ENCODE data around the gene KCNK7. TPM values are rescaled to one million over a fixed set of nuclear protein-coding genes. Genes with fewer than 3 reads are reported as not detected.

KCNK7 gene
- total RNA-seq, 1 experiment from 2014 or later = 1.4 TPM

DNA sequence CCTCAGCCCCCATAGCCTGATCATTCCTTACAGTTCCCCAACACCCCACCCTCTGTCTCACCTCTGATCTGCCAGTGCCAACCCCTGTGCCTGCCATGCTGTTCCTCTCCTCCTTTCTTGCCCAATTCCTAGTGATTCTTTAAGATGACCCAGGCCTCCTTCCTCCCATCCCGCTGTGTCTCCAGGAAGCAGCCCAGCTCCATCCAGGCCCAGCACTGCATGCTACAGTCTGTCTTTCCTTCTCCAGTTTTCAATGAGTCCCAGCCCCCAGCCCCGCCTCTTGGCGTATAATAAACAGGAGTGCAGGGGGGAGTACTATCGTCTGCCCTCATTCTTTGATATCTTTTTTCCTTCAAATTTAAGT lies 49.8 kb downstream of the KCNK7 start:
- H3K27me3 Mint-ChIP-seq (ENCODE audit: unreplicated experiment) = no peaks in the 10 kb centered on the region
- peaks cover 78% of the 10 kb centered on the region for H3K36me3 Mint-ChIP-seq (ENCODE audit: insufficient read depth, unreplicated experiment)
- peak overlapping the region; percentile 8 for H3K27ac Mint-ChIP-seq (ENCODE audit: unreplicated experiment)
- intact Hi-C loops (cut with micrococcal nuclease; ENCODE audit: unreplicated experiment) = no loop called here
- TF ChIP-seq, protein P1, sequence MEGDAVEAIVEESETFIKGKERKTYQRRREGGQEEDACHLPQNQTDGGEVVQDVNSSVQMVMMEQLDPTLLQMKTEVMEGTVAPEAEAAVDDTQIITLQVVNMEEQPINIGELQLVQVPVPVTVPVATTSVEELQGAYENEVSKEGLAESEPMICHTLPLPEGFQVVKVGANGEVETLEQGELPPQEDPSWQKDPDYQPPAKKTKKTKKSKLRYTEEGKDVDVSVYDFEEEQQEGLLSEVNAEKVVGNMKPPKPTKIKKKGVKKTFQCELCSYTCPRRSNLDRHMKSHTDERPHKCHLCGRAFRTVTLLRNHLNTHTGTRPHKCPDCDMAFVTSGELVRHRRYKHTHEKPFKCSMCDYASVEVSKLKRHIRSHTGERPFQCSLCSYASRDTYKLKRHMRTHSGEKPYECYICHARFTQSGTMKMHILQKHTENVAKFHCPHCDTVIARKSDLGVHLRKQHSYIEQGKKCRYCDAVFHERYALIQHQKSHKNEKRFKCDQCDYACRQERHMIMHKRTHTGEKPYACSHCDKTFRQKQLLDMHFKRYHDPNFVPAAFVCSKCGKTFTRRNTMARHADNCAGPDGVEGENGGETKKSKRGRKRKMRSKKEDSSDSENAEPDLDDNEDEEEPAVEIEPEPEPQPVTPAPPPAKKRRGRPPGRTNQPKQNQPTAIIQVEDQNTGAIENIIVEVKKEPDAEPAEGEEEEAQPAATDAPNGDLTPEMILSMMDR (IDR thresholded peaks at IDR 0.05; ENCODE audit: unreplicated experiment) = no peak
- DNase-seq = no peak
- peak overlapping the region; percentile 54 for H3K4me3 Mint-ChIP-seq (ENCODE audit: low read depth, unreplicated experiment)
- no peaks in the 10 kb centered on the region for H3K9me3 Mint-ChIP-seq (ENCODE audit: low read depth, unreplicated experiment)
- peaks cover 31% of the 10 kb centered on the region for H3K4me1 Mint-ChIP-seq (ENCODE audit: low read depth, unreplicated experiment)
- BruUV-seq (replicated peaks) = no TSS peak
- CTCF ChIA-PET = no interaction called here

Small RNA genes within 50 kb of the gene (microRNA-seq; reads per million reads assigned to microRNA genes)
- gene MIR4690 = not detected

Other genes starting within 250 kb of the KCNK7 start
- 0.73 and 1.5 TPM in 2 replicates for gene TIGD3, start 241.0 kb downstream of the KCNK7 start, total RNA-seq (2022)
- 2.9 and 4.0 TPM in 2 replicates for gene SLC25A45, start 213.2 kb downstream of the KCNK7 start, total RNA-seq (2022)
- gene FRMD8, start 209.2 kb downstream of the KCNK7 start, total RNA-seq (2022) = 40.2 and 51.9 TPM in 2 replicates
- 605 and 821 TPM in 2 replicates for gene NEAT1, start 173.0 kb downstream of the KCNK7 start, total RNA-seq (2022)
- 8,437 and 9,950 TPM in 2 replicates for gene MALAT1, start 96.8 kb downstream of the KCNK7 start, total RNA-seq (2022)
- gene SCYL1, start 70.7 kb downstream of the KCNK7 start, total RNA-seq (2022) = 47.8 and 53.6 TPM in 2 replicates
- gene LTBP3, start 37.4 kb downstream of the KCNK7 start, total RNA-seq (2022) = 166 and 169 TPM in 2 replicates
- gene ZNRD2, start 25.3 kb downstream of the KCNK7 start, total RNA-seq (2022) = 40.7 and 45.3 TPM in 2 replicates
- gene FAM89B, start 23.3 kb downstream of the KCNK7 start, total RNA-seq (2022) = 29.8 and 30.6 TPM in 2 replicates
- 73.7 and 81.0 TPM in 2 replicates for gene EHBP1L1, start 19.7 kb downstream of the KCNK7 start, total RNA-seq (2022)
- gene MAP3K11, start 18.4 kb upstream of the KCNK7 start, total RNA-seq (2022) = 86.3 and 91.4 TPM in 2 replicates
- gene PCNX3, start 20.0 kb upstream of the KCNK7 start, total RNA-seq (2022) = 72.8 and 77.4 TPM in 2 replicates
- 33.0 and 41.3 TPM in 2 replicates for gene SIPA1, start 42.3 kb upstream of the KCNK7 start, total RNA-seq (2022)
- 76.4 and 79.6 TPM in 2 replicates for gene RELA, start 67.1 kb upstream of the KCNK7 start, total RNA-seq (2022)
- 50.9 and 51.0 TPM in 2 replicates for gene KAT5, start 116.5 kb upstream of the KCNK7 start, total RNA-seq (2022)
- gene RNASEH2C, start 125.0 kb upstream of the KCNK7 start, total RNA-seq (2022) = 26.2 and 28.2 TPM in 2 replicates
- gene AP5B1, start 185.2 kb upstream of the KCNK7 start, total RNA-seq (2022) = 18.5 and 21.9 TPM in 2 replicates
- gene OVOL1, start 191.3 kb upstream of the KCNK7 start, total RNA-seq (2022) = 12.7 and 15.2 TPM in 2 replicates
- not detected in 2 replicates for gene SNX32, start 238.2 kb upstream of the KCNK7 start, total RNA-seq (2022)